Ishikawa (cell line): ENCODE measurements around the gene TPSG1.

Experiments used
- EP300 ChIP-seq: IDR thresholded peaks from 2 replicates; pipeline ENCODE4 v1.6.1; 2012; ENCODE audit warnings: borderline replicate concordance
- REST ChIP-seq: IDR thresholded peaks from 2 replicates; pipeline ENCODE4 v1.6.1; 2012; ENCODE audit warnings: low read depth, mild to moderate bottlenecking
- TEAD4 ChIP-seq: IDR thresholded peaks from 2 replicates; pipeline ENCODE4 v1.6.1; 2012

GRCh38 chr16:1258225-1258600 is 33.1 kb upstream of the TPSG1 start:
- no peak for TF ChIP-seq EP300
- TF ChIP-seq REST, result no peak
- no peak for TF ChIP-seq TEAD4
